GM18867 (cell line): ENCODE data around the gene GOLGA8B.
"Not testable (repeated sequence)": the region's sequence is repeated elsewhere in the genome, so short reads cannot be mapped to it uniquely, and the experiment has no call there.

Experiments used
- ATAC-seq: cut with Tn5 transposase; IDR thresholded peaks from one replicate; pipeline ENCODE4 v1.9.1; 2021; ENCODE audit warnings: mild to moderate bottlenecking, moderate library complexity; ENCODE audit not compliant: unreplicated experiment

The GOLGA8B gene

GRCh38 chr15:34564711-34565110 lies 18.7 kb downstream of the GOLGA8B start:
- ATAC-seq, result not testable (repeated sequence)

DNA sequence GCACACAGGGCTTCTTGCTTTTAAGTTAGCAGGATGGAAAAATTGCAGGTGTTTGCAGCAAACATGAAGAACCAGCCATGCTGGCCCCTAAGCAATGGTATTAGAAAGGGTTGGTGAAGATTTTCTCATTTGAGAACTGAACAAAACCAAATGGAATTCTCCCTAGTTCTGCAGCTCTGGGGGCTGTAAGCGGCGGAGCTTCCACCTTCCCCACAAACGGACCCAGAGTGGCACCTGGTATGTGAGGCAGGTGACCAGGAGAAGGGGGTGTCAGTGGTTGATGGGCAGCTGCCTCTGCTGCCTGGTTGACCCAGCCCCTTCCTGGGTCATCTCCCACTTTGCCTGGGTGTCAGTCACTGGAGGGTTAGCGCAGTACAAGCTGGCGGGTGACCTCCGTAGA lies 22.6 kb downstream of the GOLGA8B start:
- not testable (repeated sequence) for ATAC-seq

- ATAC-seq, result not testable (repeated sequence)
Observed at GRCh38 chr15:34559764-34560163, 23.7 kb downstream of the GOLGA8B start.

DNA sequence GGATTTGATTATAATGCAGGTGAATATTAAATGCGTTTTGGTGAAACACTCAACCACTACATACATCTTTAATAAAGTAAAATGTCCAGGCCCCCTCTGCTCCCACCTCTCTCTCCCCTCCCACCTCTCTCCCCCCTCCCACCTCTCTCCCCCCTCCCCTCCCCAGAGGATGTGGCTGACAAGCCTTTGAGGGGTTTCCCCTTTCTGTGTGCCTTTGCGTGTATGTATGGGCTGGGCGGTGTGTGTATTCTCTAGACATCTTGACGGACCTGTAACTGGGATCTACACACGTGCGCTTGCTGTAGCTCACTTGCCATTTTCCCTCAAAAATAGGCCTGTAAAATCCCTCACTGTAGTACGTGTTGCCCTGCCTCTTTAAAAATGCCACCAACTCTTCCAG lies 28.3 kb downstream of the GOLGA8B start:
- ATAC-seq, result not testable (repeated sequence)

DNA sequence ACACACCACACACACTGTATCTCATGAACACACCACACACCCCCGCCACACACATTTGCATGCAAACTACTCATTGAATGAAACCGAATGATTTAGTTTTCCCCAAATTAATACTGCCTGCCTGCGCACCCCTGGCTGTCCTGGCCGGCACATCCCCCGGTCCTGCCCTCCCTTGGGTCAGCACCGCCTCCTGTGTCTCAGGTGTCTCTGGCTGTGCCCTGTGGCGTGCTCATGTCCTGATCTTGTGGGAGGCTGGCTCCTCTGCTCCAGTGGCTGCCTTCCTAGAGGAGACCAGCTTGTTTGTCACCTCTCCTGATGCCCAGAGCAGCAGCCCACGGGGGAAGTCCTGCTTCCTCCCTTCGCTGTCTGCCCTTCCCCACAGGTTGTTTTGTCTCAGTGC lies 28.7 kb downstream of the GOLGA8B start:
- ATAC-seq, result not testable (repeated sequence)

DNA sequence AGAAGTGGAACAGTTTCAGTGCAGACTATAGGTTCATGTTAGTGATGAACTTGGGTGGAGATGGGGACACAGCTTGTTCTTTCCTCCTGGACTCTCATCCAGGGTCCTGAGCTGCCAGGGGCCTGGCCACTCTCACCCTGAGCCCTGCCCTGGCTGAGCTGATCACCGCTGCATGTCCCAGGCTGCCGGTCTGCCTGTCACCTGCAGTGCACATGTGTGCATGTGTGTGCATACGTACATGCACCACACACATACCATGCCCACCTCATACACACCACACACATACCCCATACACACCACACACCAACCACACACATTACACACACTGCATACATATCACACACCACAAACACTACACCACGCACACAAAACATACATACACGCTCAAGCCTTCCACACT lies 29.3 kb downstream of the GOLGA8B start:
- ATAC-seq, result not testable (repeated sequence)

DNA sequence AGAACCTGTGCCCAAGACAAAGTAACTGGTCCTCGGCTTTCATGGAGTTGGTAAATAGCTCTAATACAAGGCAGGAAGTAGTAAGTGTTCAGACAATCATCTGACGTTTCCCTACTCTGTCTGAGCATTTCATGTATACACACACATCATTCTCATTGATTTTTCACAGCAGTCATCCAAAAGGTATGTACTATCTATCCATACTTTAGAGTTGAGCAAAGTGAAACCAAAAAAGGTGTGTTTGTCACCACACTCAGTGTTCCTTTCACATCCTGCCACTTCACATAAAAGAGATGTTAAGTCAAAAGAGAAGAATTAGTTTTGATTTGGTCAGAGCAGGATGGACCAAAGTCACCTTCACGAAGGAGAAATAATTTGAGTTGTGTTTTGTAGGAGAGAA lies 33.3 kb downstream of the GOLGA8B start:
- peak; percentile 62 for ATAC-seq

DNA sequence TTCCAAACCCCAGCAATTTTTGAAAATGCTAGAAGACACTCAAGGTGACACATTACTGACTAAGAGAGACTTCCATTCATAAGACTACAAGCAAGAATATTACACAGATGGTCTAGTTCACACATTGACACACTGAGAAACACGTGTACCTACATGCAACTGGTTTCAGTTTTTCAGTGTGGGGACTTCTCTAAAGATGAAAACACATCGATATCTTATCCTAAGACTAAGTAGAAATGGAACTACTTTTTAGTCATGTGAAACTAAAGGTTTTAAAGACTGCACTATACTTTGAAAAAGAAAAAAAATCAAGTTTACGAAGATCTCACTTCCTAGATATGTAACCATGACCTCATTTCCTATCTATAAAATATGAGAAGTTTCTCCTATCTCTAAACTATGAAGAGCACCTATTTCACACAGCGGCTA lies 34.1 kb downstream of the GOLGA8B start:
- ATAC-seq, result peak; percentile 74

DNA sequence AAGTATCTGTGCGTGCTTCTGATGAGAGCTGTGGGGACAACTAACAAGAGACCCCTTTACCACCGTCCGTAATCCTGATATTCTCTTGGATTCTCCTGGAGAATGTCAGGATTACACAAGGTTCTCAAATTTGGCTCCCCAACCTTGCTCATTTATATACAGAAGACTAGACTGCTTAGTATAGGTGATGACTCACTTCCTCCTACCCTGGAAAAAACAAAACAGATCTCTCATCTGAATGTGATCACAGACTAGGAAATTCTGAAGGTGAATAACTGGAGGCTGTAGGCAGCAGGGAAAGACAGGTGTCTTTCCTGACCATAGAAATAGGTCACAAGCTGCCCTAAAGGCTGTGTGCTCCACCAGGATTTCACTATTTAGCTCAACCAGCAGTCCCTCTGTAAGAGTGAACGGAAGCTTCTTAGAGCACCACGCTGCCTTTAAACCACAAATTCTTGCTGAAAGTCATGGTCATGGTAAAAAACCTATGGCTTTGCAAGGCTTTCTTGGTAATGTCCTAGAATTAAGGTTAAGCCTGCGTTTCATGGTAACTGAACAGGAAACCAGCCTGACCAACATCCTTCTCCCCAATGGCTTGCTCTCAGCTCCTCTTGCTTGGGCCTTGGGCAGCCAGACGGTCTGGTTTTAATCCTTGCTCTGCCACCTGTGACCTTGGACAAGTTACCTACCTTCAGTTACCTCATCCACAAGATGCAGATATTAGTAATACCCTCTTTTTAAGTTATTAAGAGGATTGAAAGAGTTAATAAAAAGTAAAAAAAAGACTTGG lies 39.4 kb downstream of the GOLGA8B start:
- ATAC-seq, result not testable (repeated sequence)

- not testable (repeated sequence) for ATAC-seq
Observed at GRCh38 chr15:34535857-34536256, 47.6 kb downstream of the GOLGA8B start.
